OCI-LY1 (cell line): ENCODE data around the gene WDR20.
A peak's percentile ranks its signal among the peaks of the same experiment; 100 is the strongest.

Experiments used
- H2AFZ ChIP-seq: fragments of 200-600 bp; sonication (generic), shearing (Covaris generic); 2 replicates; pipeline ENCODE4 v1.6.0; 2014; ENCODE audit warnings: antibody characterized with exemption, mild to moderate bottlenecking, low read length
- H3F3A ChIP-seq: fragments of 200-600 bp; sonication (generic), shearing (Covaris generic); 2 replicates; pipeline ENCODE4 v1.6.0; 2014; ENCODE audit warnings: mild to moderate bottlenecking, antibody characterized with exemption, low read length, moderate library complexity; ENCODE audit not compliant: insufficient read depth
- H3K27ac ChIP-seq: fragments of 200-600 bp; sonication (generic); 2 replicates; pipeline ENCODE4 v1.5.1; 2014; ENCODE audit warnings: low read length, mixed run types, mild to moderate bottlenecking, low read depth; ENCODE audit not compliant: poor library complexity, severe bottlenecking
- H3K27me3 ChIP-seq: fragments of 200-600 bp; sonication (generic); 2 replicates; pipeline ENCODE4 v1.6.0; 2014; ENCODE audit warnings: antibody characterized with exemption, mild to moderate bottlenecking, low read length, moderate library complexity; ENCODE audit not compliant: insufficient read depth
- H3K36me3 ChIP-seq: fragments of 200-600 bp; sonication (generic); 2 replicates; pipeline ENCODE4 v1.6.1; 2014; ENCODE audit warnings: mild to moderate bottlenecking, antibody characterized with exemption, low read length, moderate library complexity, mixed read lengths; ENCODE audit not compliant: insufficient read depth
- H3K4me1 ChIP-seq: fragments of 200-600 bp; sonication (generic); 2 replicates; pipeline ENCODE4 v1.5.1; 2014; ENCODE audit warnings: mild to moderate bottlenecking, low read length, moderate library complexity; ENCODE audit not compliant: insufficient read depth, severe bottlenecking
- H3K4me2 ChIP-seq: fragments of 200-600 bp; sonication (generic), shearing (Covaris generic); 2 replicates; pipeline ENCODE4 v1.6.1; 2014; ENCODE audit warnings: low read length
- H3K4me3 ChIP-seq: fragments of 200-600 bp; sonication (generic); 2 replicates; pipeline ENCODE4 v1.5.1; 2014; ENCODE audit warnings: low read length, low read depth, mild to moderate bottlenecking, mixed read lengths; ENCODE audit not compliant: poor library complexity, severe bottlenecking
- H3K79me2 ChIP-seq: fragments of 200-600 bp; shearing (Covaris generic); 2 replicates; pipeline ENCODE4 v1.6.1; 2016; ENCODE audit warnings: mixed run types, low read length, mixed read lengths; ENCODE audit not compliant: insufficient read depth
- H3K9ac ChIP-seq: fragments of 200-600 bp; sonication (generic), shearing (Covaris generic); 2 replicates; pipeline ENCODE4 v1.6.1; 2014; ENCODE audit warnings: mild to moderate bottlenecking, low read length, mixed read lengths
- H3K9me2 ChIP-seq: fragments of 200-600 bp; sonication (generic), shearing (Covaris generic); 2 replicates; pipeline ENCODE4 v1.6.1; 2014; ENCODE audit warnings: low read depth, mild to moderate bottlenecking, low read length, mixed read lengths
- H3K9me3 ChIP-seq: fragments of 200-600 bp; shearing (Covaris generic); 2 replicates; pipeline ENCODE4 v1.6.1; 2014; ENCODE audit warnings: low read length, mixed read lengths
- H4K20me1 ChIP-seq: fragments of 200-600 bp; sonication (generic), shearing (Covaris generic); 2 replicates; pipeline ENCODE4 v1.6.0; 2016; ENCODE audit warnings: mild to moderate bottlenecking, low read length; ENCODE audit not compliant: insufficient read depth
- EZH2 ChIP-seq: fragments of 200-600 bp; sonication (generic), shearing (Covaris generic); IDR thresholded peaks from 2 replicates; pipeline ENCODE4 v1.8.0; 2017; ENCODE audit warnings: borderline replicate concordance, mixed run types, mild to moderate bottlenecking, antibody characterized with exemption, low read length, moderate library complexity, mixed read lengths
- TF ChIP-seq, protein P1 (sequence below): fragments of 200-600 bp; sonication (generic), shearing (Covaris generic); IDR thresholded peaks from 2 replicates; pipeline ENCODE4 v1.5.1; 2017; ENCODE audit warnings: mild to moderate bottlenecking, antibody characterized with exemption, low read length, moderate library complexity, mixed read lengths

WDR20 gene

DNA sequence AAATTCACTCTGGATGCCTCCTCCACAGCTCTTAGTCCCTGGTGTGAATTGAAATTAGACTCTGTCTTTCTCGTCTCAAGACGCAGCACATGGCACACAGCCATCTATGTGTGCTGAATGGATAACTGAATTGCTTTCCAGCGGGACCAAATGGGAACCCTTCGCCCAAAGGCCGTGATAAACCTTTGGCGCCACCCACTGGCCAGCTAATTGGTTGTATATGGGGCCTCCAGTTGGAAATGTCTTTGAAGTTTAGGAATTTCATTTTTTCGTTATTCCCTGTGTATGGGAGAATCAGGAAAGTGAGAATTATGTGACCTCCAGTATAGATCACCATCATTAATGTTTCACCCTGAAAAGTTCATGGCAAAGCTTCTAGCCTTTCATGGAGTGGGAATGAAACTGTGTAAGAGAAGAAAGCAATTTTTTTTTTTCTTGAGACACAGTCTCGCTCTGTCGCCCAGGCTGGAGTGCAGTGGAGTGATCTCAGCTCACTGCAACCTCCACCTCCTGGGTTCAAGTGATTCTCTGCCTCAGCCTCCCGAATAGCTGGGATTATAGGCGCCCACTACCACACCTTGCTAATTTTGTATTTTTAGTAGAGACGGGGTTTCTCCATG is 43.0 kb upstream of the WDR20 start:
- H3K9ac ChIP-seq, result no peak overlapping the region
- H4K20me1 ChIP-seq, result no peaks in the 10 kb centered on the region
- no peak overlapping the region for H3K4me2 ChIP-seq
- H3K36me3 ChIP-seq, result no peaks in the 10 kb centered on the region
- H3K27me3 ChIP-seq, result no peaks in the 10 kb centered on the region
- no peaks in the 10 kb centered on the region for H3K79me2 ChIP-seq
- no peak overlapping the region for H3K4me3 ChIP-seq
- H3K27ac ChIP-seq, result no peak overlapping the region
- no peaks in the 10 kb centered on the region for H3K4me1 ChIP-seq
- TF ChIP-seq, protein P1, sequence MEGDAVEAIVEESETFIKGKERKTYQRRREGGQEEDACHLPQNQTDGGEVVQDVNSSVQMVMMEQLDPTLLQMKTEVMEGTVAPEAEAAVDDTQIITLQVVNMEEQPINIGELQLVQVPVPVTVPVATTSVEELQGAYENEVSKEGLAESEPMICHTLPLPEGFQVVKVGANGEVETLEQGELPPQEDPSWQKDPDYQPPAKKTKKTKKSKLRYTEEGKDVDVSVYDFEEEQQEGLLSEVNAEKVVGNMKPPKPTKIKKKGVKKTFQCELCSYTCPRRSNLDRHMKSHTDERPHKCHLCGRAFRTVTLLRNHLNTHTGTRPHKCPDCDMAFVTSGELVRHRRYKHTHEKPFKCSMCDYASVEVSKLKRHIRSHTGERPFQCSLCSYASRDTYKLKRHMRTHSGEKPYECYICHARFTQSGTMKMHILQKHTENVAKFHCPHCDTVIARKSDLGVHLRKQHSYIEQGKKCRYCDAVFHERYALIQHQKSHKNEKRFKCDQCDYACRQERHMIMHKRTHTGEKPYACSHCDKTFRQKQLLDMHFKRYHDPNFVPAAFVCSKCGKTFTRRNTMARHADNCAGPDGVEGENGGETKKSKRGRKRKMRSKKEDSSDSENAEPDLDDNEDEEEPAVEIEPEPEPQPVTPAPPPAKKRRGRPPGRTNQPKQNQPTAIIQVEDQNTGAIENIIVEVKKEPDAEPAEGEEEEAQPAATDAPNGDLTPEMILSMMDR, result peak; percentile 68
- TF ChIP-seq EZH2, result no peak
- no peaks in the 10 kb centered on the region for H3K9me3 ChIP-seq
- no peaks in the 10 kb centered on the region for H3K9me2 ChIP-seq
- no peak overlapping the region for H2AFZ ChIP-seq
- H3F3A ChIP-seq, result no peaks in the 10 kb centered on the region

DNA sequence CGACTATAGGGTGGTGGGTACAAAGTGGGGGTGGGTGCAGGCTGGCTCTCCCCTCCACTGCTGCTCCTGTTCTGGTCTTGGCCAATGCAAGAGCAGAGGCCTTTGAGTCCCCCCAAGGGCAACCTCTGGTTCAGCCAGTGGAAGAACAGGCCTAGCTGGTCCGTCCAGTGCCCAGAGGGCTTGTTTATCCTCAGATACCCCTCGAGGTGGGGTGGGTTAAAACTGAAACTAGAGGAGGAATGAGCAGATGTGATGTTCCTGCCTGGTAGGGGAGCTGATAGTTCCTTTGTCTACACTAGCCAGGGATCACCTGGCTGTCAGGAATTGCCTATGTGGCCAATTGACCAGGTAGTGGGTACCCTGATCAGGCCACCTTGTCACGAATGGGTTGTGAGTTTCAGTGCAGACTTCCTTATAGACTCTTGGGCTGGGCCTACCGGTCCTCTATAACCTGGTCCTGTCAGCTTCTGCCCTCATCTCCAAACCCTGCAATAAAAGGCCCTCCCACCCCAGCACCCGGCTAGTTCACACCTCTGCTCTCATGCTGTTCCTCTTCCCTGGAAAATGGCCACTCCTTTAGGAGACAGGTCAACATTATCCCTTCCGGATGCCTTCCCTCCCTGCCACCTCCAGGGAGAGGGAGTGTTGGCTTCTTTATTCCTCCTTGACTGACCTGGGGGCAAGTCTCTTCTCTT is 42.1 kb upstream of the WDR20 start:
- H3K9ac ChIP-seq, result no peak overlapping the region
- no peaks in the 10 kb centered on the region for H3K79me2 ChIP-seq
- H3K4me1 ChIP-seq, result no peaks in the 10 kb centered on the region

GRCh38 chr14:102103062-102103695 is 36.5 kb upstream of the WDR20 start:
- H3K27me3 ChIP-seq, result no peaks in the 10 kb centered on the region
- H4K20me1 ChIP-seq, result no peaks in the 10 kb centered on the region
- H3K36me3 ChIP-seq, result no peaks in the 10 kb centered on the region
- no peak overlapping the region; the same call in 1 of the 2 replicates for H3K4me2 ChIP-seq
- H3K9me2 ChIP-seq, result no peaks in the 10 kb centered on the region
- H3K4me1 ChIP-seq, result peaks cover 19% of the 10 kb centered on the region
- TF ChIP-seq, protein P1, result no peak
- no peak for TF ChIP-seq EZH2
- H3K4me3 ChIP-seq, result no peak overlapping the region
- H3K9ac ChIP-seq, result no peak overlapping the region
- no peaks in the 10 kb centered on the region for H3F3A ChIP-seq
- no peaks in the 10 kb centered on the region for H3K79me2 ChIP-seq
- H2AFZ ChIP-seq, result no peak overlapping the region
- no peaks in the 10 kb centered on the region for H3K9me3 ChIP-seq
- H3K27ac ChIP-seq, result peak overlapping the region; percentile 60

More for the DNA sequence above, 42.1 kb upstream of the WDR20 start:
- no peaks in the 10 kb centered on the region for H3K27me3 ChIP-seq
- no peak overlapping the region for H3K27ac ChIP-seq
- no peaks in the 10 kb centered on the region for H3K9me2 ChIP-seq
- H3K4me2 ChIP-seq, result no peak overlapping the region
- H3K9me3 ChIP-seq, result no peaks in the 10 kb centered on the region
- TF ChIP-seq, protein P1, result no peak
- H2AFZ ChIP-seq, result no peak overlapping the region
- no peaks in the 10 kb centered on the region for H3F3A ChIP-seq
- no peaks in the 10 kb centered on the region for H4K20me1 ChIP-seq
- H3K36me3 ChIP-seq, result no peaks in the 10 kb centered on the region
- no peak overlapping the region for H3K4me3 ChIP-seq
